NCI-H2029 (cell line): Measurements from ENCODE around the gene ALX3.

Experiments used
- DNase-seq: peaks from one replicate; lab custom pipeline; 2025; lab: John Stamatoyannopoulos, UW

The ALX3 gene

DNA sequence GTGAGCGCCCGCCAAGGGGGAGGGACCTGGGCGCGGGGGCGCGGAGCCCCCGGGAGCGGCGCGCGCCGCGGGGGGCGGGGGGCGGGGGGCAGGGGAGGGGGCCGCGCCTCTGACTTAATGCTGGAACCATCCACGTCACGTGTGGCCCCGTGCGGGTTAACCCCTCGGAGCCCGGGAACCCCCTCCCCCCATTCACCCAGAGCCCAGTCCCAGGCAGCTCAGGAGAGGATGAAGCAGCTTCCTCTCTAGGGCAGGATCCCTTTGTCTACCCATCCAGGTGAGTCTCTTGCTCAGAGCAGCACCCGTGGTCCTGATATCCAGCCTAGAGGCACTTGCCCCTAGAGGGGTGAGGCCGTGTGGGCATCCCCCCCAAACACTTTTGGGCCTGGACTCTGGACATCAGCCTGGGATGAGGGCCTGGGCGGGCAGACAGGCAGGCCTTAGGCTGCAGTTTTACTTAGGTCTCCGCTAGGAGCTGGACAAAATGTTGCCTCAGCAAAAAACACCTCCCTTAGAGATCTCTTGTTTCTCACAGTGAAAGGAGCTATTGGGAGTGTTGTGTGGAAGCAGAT lies at the start of gene ALX3:
ALX3 (minus strand) TSS at position 2 of the 572 bp plus-strand sequence. CDS start 60 bp downstream, outside the sequence.
- DNase-seq: no peak

DNA sequence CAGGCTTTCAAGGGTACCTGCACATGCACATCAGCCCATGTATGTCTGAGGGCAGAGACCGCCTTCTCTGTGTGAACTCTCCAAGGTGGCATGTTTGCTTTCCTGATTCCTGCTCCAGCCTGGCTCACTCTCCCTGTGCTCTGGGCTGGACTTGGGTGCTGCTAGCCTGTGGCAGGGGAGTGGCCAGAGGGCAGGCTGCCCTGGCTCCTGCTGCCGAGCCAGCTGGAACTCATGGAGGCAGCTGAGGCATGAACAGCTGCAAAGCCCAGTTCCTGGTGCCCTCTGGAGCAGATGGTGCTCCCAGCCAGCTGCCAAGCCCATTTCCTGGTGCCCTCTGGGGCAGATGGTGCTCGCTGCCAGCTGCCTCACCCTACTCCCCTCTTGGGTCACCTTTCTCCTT lies 49.4 kb upstream of the ALX3 start:
- DNase-seq: peak; percentile 74

DNA sequence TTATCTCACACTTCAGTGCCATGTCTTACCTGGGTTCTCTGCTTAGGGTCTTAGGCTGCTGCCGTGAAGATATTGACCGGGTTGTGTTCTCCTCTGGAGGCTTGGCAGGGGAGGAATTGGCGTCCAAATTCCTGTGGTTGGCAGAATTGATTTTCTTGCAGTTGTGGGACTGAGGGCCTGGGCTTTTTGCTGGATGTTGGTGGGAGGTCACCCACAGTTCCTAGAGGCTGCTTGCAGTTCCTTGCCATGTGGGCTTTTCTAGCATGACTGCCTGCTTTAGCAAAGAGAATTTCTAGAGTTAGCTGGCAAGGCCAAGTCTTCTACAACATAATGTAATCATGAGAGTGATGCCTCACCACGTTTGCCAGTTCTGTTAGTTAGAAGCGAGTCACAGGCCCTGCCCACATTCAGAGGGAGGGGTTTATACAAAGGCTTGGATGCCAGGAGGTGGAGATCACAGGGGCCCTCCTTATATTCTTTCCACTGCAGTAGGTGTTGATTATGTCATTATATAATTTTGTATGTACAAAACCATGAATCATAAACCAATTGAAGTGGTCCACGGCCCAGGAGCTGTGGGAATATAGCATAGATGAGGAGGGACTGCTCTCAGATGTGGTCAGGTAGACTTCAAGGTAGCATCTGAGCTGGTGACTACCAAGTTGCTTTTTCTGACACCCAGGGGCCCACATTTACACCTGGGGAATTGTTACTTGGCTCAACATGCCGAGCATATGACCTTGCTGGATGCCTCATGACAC lies 48.3 kb upstream of the ALX3 start:
- no peak for DNase-seq

- DNase-seq: no peak
These were observed 44.3 kb upstream of the ALX3 start for GRCh38 chr1:110114784-110115183.

GRCh38 chr1:110114173-110114572 lies 43.7 kb upstream of the ALX3 start:
- DNase-seq: no peak

DNA sequence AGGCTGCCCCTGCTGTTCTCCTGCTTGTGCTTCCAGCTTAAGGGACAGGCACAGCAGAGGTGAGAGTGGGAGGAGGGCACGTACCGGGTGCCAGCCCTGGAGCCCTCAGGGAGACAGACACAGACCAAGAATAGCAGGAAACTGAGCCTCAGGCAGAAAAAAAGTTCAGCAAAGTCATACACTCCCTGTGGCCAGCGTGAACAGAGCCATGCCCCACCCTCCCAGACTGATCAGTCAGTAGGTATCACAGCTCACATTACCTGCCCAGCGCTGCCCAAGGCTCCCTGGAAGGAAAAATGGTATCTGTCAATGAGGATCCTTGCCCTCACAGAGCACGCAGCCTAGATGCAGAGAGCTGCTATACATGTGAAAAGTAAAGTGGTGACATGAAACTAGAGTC lies 43.1 kb upstream of the ALX3 start:
- DNase-seq: no peak

DNA sequence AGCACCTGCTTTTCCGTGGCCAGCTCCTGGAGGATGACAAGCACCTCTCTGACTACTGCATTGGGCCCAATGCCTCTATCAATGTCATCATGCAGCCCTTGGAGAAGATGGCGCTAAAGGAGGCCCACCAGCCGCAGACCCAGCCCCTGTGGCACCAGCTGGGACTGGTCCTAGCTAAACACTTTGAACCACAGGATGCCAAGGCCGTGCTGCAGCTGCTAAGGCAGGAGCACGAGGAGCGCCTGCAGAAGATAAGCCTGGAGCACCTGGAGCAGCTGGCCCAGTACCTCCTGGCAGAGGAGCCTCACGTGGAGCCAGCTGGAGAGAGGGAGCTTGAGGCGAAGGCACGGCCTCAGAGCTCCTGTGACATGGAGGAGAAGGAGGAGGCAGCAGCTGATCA lies 42.2 kb upstream of the ALX3 start:
- DNase-seq: peak; percentile 72

- no peak for DNase-seq
These were observed 41.7 kb upstream of the ALX3 start, which contains the start of gene UBL4B for GRCh38 chr1:110112143-110112542. UBL4B (plus strand) TSS chr1:110112443; CDS start chr1:110112535, 92 bp downstream.

DNA sequence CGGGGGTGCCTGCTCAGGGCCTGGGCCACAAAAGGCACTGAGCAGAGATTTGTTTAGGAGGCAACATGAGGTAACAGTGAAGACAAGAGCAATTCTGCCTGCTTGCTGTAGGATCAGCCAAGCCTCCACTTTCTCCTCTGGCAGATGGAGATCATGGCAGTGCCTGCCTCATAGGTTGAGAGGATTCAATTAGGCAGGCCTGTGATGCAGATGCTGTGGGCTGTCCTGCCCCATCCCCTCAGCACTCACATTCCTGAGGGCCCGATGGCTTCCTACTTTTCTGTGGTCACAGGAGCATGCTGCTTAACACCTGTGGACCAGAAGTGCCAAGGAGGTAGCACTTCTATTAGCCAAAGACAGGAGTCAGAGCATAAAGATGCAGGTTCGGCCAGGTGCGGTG lies 40.6 kb upstream of the ALX3 start:
- DNase-seq: no peak

DNA sequence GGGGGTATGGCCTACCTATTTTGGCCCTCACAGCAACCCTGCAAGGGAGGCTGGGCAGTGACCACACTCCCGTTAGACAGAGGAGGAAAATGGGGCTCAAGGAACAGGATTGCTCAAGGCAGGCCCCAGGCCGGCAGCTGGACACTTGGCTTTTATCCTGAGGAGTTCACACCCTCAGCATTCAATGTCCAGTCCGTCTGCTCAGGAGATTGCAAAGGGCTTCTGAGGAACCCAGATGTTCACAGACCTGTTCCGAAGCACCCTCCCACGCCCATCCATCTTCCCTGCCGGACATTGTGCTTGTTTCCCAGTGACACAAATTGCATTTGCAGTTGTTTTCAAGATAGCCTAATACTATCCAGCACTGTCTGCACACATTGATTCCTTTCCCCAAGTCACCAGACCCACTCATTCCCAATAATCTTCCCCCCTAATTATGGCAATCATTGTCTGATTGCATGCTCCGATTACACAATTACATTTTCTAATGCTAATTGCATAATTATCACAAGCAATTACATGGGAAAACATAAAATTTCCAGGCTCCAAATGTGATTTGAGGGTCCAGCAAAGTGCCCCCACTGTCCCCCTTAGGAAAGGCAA lies 37.5 kb upstream of the ALX3 start:
- DNase-seq: no peak

DNA sequence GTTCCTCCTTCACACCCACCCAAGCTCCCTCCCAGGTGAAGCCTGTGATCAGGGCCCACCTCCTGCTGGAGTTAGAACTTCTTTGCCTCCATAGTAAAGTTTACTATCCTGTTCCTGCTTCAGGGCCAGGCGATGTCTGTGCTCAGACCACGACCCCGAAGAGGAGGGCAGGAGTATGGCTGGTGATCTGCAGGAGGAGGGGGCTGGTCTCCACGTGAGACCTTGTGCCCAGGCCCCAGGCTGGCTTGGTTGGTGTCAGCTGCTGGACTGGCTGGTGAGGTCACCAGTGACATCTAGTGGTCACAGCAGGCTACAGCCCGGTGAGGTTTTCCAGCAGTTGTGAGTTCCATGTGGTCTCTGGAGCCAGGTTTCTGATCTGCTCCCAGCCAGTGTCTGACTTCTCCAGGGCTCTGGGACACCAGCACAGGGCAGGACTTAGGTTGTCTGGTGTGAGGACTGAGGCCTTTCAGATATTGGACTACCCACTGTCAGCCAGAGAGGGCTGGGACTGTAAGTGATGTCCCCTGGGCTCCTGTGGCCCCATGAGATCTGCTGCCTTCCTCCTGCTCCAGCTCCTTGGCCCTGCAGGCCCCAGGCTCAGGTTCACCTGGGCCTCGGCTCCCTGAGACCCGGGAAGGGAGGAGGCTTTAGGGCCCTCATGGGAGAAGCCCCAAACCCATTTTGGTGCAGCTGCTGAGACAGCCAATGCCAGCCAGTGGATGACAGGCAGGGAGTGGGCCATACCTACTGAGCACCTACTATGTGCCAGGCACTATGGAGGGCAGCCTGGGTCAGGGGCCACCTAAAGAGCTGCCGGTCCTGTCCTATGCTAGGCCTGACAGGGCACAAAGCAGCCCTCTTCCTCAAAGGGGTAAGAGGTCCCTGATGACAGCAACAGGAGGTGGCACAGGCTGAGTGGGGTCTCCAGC lies 35.8 kb upstream of the ALX3 start:
- DNase-seq: no peak

- DNase-seq: no peak
These were observed 31.6 kb upstream of the ALX3 start for GRCh38 chr1:110102081-110102480.

DNA sequence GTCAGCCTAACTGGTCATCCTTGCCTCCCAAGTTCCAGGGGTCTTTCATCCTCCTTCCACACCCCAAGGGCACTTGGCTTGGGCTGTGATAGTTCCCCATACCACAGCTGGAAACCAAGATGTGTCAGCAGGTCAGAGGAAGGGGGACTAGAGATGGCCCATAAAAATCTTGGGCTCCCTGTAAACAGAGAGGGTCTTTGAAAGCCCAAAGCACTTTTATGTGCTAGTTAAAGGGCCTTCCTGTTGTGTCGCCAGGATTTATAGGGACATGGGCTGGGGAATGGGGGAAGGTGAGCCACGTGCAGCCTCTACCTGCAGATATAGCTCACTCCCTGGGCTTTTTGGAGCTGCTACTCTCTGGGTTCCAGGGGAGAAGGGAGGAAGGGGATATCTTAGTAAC lies 29.9 kb upstream of the ALX3 start:
- no peak for DNase-seq

- DNase-seq: no peak
These were observed 28.0 kb upstream of the ALX3 start for GRCh38 chr1:110098222-110099026.

DNA sequence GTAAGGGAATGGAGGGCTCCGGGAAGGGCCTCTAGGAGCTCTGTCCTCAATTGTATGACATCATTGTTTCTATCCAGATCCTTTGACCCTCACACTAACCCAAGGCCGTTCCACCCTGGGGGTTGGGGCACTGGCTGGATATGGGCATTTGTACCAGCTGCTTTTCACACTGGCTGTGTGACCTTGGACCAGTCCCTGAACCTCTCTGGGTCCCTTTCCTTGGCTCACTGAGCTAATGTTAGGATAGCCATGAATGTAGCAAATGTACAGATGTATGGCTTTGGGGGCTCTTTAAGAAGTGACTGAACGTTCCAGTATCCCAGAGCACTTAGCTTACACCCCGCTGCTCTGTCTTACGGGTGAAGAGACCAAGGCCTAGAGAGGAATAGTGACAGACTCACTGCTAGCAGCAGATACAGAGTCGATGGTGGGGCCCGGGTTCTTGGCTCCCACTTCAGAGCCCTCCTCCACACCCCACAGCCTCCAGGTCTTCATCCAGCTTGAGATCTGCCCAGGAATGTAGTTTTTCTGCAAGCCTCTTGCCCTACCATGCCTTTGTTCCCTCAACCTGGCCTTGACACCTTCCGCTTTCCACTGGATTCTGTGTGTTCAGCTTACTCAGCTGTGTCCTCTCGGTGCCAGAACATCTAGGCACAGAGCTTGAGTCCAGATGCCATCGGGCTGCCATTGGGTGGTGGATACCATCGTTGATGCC lies 27.2 kb upstream of the ALX3 start:
- DNase-seq: no peak

GRCh38 chr1:110094931-110095654 lies 24.6 kb upstream of the ALX3 start:
- no peak for DNase-seq

- DNase-seq: no peak
These were observed 22.5 kb upstream of the ALX3 start for GRCh38 chr1:110092991-110093390.

- DNase-seq: no peak
These were observed 21.3 kb upstream of the ALX3 start for GRCh38 chr1:110091791-110092190.

- DNase-seq: no peak
These were observed 20.9 kb upstream of the ALX3 start for GRCh38 chr1:110091381-110091780.
